K562 (cell line): Measurements from ENCODE around the gene IL27RA. TPM values are rescaled to one million over a fixed set of nuclear protein-coding genes. Genes with fewer than 3 reads are reported as not detected.

Experiments used
- CHCHD3 ChIP-seq: fragments of 250-450 bp; sonication (Bioruptor Pico); IDR thresholded peaks from 2 replicates; pipeline ENCODE4 v2.1.2; 2022; ENCODE audit warnings: mild to moderate bottlenecking
- CHD4 ChIP-seq: fragments of 200-600 bp; sonication (generic); IDR thresholded peaks from 3 replicates; pipeline ENCODE4 v1.6.1; 2012; ENCODE audit warnings: low read depth, mild to moderate bottlenecking, mixed read lengths, low read length, inconsistent platforms; ENCODE audit not compliant: insufficient read depth, insufficient replicate concordance, poor library complexity, severe bottlenecking
- EGR1 ChIP-seq: fragments of 450-650 bp; conservative IDR thresholded peaks from 2 replicates; pipeline ENCODE4 v1.6.1; 2017; ENCODE audit warnings: mild to moderate bottlenecking
- ETV1 ChIP-seq: fragments of 450-650 bp; conservative IDR thresholded peaks from 2 replicates; pipeline ENCODE4 v1.6.1; 2016; ENCODE audit warnings: missing genetic modification characterization, control low read depth, low read depth, missing compliant biosample characterization
- HMGN3 ChIP-seq: IDR thresholded peaks from 2 replicates; pipeline ENCODE4 v1.6.1; 2011; ENCODE audit warnings: borderline replicate concordance, low read depth, mild to moderate bottlenecking, mixed read lengths, low read length; ENCODE audit not compliant: insufficient read length; ENCODE audit errors: extremely low read depth
- HNRNPK ChIP-seq: fragments of 200-400 bp; formaldehyde crosslinking; IDR thresholded peaks from one replicate; pipeline ENCODE4 v1.6.1; 2018; ENCODE audit warnings: mild to moderate bottlenecking, low read depth, low read length; ENCODE audit not compliant: poor library complexity, severe bottlenecking
- ILF3 ChIP-seq: fragments of 450-650 bp; IDR thresholded peaks from 2 replicates; pipeline ENCODE4 v1.6.1; 2018; ENCODE audit warnings: antibody characterized with exemption, mild to moderate bottlenecking, moderate library complexity, borderline replicate concordance
- KDM2B ChIP-seq: fragments of 250-450 bp; sonication (Bioruptor Pico); IDR thresholded peaks from 2 replicates; pipeline ENCODE4 v1.8.0; 2021; ENCODE audit warnings: mild to moderate bottlenecking, moderate library complexity
- NELFE ChIP-seq: IDR thresholded peaks from 2 replicates; pipeline ENCODE4 v1.6.1; 2011; ENCODE audit warnings: mild to moderate bottlenecking; ENCODE audit not compliant: insufficient read depth, insufficient read length
- PHTF2 ChIP-seq: fragments of 250-450 bp; sonication (Bioruptor Pico); IDR thresholded peaks from 2 replicates; pipeline ENCODE4 v1.5.0; 2021; ENCODE audit warnings: mild to moderate bottlenecking
- PML ChIP-seq: IDR thresholded peaks from 2 replicates; pipeline ENCODE4 v1.6.1; 2012; ENCODE audit warnings: low read length, inconsistent platforms
- SRSF1 ChIP-seq: fragments of 200-400 bp; formaldehyde crosslinking; IDR thresholded peaks from 2 replicates; pipeline ENCODE4 v1.6.1; 2017; ENCODE audit warnings: mild to moderate bottlenecking, low read depth, low read length, moderate library complexity
- TAF7 ChIP-seq: fragments of 450-650 bp; IDR thresholded peaks from 2 replicates; pipeline ENCODE4 v1.6.1; 2016; ENCODE audit warnings: missing genetic modification characterization, missing compliant biosample characterization
- ZNF124 ChIP-seq: sonication (generic); formaldehyde crosslinking; IDR thresholded peaks from 2 replicates; pipeline ENCODE4 v1.8.1; 2022; ENCODE audit warnings: missing genetic modification reagents
- polyA plus RNA-seq, 8 experiments: library from polyadenylated mRNA; depleted of rRNA in 4 of 8; stranded (reverse) in 5 of 8; unstranded in 3 of 8; fragments of >200 nt; fragmentation: Nextera tagmentation in 2 of 8; fragmentation: Illumina TruSeq in 1 of 8; extraction: Ambion mirVana in 2 of 8; extraction: Trizol in 1 of 8; gene quantifications; 2 replicates each; pipeline versions ENCODE4 v1.2.1 to v1.2.3, GENCODE V29; 2011 to 2014; ENCODE audit warnings: inconsistent platforms in 1 of 8, missing spikeins in 1 of 8
- total RNA-seq, 7 experiments: library from RNA; depleted of rRNA in 6 of 7; stranded (reverse); fragments of >200 nt in 6 of 7; fragmentation: Illumina TruSeq in 2 of 7; extraction: Trizol in 2 of 7; gene quantifications; 2 replicates each; pipeline versions ENCODE4 v1.2.1 to v1.2.3, GENCODE V29; 2011 to 2021; ENCODE audit warnings: low replicate concordance in 1 of 7
- TF ChIP-seq, protein P1 (sequence below): sonication (generic); formaldehyde crosslinking; IDR thresholded peaks from 2 replicates; pipeline ENCODE4 v1.8.0; 2022; ENCODE audit warnings: missing genetic modification reagents, mild to moderate bottlenecking, borderline replicate concordance
- TF ChIP-seq, protein P2 (sequence below): fragments of 250-450 bp; sonication (Bioruptor Pico); IDR thresholded peaks from 2 replicates; pipeline ENCODE4 v1.5.0; 2021; ENCODE audit warnings: mild to moderate bottlenecking, borderline replicate concordance
- TF ChIP-seq, protein P3 (sequence below): fragments of 450-650 bp; IDR thresholded peaks from 2 replicates; pipeline ENCODE4 v1.7.1; 2018; ENCODE audit warnings: mild to moderate bottlenecking, low read depth; ENCODE audit not compliant: partially characterized antibody
- TF ChIP-seq, protein P4 (sequence below): fragments of 250-450 bp; sonication (Bioruptor Pico); IDR thresholded peaks from 2 replicates; pipeline ENCODE4 v1.8.0; 2022; ENCODE audit warnings: inconsistent platforms, mild to moderate bottlenecking, moderate library complexity, borderline replicate concordance

IL27RA gene
- total and polyA plus RNA-seq, 9 of the 15 experiments (the other 6 are each of a cell fraction or from before 2014, with no cell fraction given) = 1.9 to 15.9 (median 12.0) TPM

DNA sequence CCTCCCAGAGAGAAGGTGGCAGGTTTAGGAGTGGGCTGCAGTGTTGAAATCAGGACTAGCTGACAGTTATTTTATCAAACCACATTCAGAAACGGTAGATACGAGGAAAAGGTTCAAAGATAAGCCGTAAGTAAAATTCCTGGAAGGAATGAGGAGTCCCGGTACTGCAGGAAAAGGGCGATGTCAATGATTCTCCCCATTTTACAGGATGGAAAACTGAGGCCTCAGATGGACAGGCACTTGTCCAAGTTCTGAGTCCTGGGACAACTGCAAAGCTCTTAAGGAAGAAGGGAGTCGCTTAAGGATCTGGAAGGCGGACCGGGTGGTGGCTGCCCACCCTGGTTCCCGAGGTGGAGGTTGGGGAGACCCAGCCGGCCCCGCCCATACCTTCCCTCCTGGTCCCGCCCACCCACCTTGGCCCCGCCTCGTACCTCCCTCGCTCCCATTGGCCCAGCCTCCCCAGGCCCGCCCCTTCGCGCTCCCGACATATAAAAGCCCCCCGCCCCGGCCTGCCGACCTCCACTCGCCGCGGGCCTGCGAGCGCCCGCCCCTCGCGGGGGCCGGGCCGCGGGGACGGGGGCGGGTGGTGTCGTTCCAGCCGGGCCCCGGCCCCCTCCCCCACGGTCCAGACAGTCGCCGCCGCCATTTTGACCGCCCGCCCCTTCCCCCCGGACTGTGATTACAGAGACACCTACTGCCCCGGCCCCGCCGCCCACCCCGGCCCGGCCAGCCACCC, 26.0 kb upstream of the IL27RA start (continued):
- TF ChIP-seq, protein P1, sequence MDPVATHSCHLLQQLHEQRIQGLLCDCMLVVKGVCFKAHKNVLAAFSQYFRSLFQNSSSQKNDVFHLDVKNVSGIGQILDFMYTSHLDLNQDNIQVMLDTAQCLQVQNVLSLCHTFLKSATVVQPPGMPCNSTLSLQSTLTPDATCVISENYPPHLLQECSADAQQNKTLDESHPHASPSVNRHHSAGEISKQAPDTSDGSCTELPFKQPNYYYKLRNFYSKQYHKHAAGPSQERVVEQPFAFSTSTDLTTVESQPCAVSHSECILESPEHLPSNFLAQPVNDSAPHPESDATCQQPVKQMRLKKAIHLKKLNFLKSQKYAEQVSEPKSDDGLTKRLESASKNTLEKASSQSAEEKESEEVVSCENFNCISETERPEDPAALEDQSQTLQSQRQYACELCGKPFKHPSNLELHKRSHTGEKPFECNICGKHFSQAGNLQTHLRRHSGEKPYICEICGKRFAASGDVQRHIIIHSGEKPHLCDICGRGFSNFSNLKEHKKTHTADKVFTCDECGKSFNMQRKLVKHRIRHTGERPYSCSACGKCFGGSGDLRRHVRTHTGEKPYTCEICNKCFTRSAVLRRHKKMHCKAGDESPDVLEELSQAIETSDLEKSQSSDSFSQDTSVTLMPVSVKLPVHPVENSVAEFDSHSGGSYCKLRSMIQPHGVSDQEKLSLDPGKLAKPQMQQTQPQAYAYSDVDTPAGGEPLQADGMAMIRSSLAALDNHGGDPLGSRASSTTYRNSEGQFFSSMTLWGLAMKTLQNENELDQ = no peak
- TF ChIP-seq ETV1 (tag) = peak; percentile 53; the same call in 1 of the 2 replicates
- TF ChIP-seq HNRNPK = peak; percentile 46
- no peak for TF ChIP-seq ZNF124 (CRISPR knock-in tag)
- no peak for TF ChIP-seq TAF7
- no peak for TF ChIP-seq KDM2B
- TF ChIP-seq, protein P2, sequence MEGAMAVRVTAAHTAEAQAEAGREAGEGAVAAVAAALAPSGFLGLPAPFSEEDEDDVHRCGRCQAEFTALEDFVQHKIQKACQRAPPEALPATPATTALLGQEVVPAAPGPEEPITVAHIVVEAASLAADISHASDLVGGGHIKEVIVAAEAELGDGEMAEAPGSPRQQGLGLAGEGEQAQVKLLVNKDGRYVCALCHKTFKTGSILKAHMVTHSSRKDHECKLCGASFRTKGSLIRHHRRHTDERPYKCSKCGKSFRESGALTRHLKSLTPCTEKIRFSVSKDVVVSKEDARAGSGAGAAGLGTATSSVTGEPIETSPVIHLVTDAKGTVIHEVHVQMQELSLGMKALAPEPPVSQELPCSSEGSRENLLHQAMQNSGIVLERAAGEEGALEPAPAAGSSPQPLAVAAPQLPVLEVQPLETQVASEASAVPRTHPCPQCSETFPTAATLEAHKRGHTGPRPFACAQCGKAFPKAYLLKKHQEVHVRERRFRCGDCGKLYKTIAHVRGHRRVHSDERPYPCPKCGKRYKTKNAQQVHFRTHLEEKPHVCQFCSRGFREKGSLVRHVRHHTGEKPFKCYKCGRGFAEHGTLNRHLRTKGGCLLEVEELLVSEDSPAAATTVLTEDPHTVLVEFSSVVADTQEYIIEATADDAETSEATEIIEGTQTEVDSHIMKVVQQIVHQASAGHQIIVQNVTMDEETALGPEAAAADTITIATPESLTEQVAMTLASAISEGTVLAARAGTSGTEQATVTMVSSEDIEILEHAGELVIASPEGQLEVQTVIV (CRISPR knock-in tag) = no peak
- no peak for TF ChIP-seq SRSF1
- TF ChIP-seq PHTF2 = no peak
- TF ChIP-seq, protein P3, sequence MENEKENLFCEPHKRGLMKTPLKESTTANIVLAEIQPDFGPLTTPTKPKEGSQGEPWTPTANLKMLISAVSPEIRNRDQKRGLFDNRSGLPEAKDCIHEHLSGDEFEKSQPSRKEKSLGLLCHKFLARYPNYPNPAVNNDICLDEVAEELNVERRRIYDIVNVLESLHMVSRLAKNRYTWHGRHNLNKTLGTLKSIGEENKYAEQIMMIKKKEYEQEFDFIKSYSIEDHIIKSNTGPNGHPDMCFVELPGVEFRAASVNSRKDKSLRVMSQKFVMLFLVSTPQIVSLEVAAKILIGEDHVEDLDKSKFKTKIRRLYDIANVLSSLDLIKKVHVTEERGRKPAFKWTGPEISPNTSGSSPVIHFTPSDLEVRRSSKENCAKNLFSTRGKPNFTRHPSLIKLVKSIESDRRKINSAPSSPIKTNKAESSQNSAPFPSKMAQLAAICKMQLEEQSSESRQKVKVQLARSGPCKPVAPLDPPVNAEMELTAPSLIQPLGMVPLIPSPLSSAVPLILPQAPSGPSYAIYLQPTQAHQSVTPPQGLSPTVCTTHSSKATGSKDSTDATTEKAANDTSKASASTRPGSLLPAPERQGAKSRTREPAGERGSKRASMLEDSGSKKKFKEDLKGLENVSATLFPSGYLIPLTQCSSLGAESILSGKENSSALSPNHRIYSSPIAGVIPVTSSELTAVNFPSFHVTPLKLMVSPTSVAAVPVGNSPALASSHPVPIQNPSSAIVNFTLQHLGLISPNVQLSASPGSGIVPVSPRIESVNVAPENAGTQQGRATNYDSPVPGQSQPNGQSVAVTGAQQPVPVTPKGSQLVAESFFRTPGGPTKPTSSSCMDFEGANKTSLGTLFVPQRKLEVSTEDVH = peak; percentile 60
- no peak for TF ChIP-seq PML
- 0 out of 2 replicates have a peak, but pooled peaks have one; percentile 9 for TF ChIP-seq EGR1
- TF ChIP-seq, protein P4, sequence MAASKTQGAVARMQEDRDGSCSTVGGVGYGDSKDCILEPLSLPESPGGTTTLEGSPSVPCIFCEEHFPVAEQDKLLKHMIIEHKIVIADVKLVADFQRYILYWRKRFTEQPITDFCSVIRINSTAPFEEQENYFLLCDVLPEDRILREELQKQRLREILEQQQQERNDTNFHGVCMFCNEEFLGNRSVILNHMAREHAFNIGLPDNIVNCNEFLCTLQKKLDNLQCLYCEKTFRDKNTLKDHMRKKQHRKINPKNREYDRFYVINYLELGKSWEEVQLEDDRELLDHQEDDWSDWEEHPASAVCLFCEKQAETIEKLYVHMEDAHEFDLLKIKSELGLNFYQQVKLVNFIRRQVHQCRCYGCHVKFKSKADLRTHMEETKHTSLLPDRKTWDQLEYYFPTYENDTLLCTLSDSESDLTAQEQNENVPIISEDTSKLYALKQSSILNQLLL (CRISPR knock-in tag) = no peak
- TF ChIP-seq ILF3 = no peak
- peak; percentile 57 for TF ChIP-seq HMGN3
- peak; percentile 100 for TF ChIP-seq CHD4
- no peak for TF ChIP-seq CHCHD3 (CRISPR knock-in tag)
- TF ChIP-seq NELFE = no peak
